Measurements from ENCODE around the gene CAPN1. TPM values are rescaled to one million over a fixed set of nuclear protein-coding genes. Genes with fewer than 3 reads are reported as not detected.

Gene CAPN1
- polyA plus RNA-seq, 1 donor from 2014 or later = 113 TPM

DNA sequence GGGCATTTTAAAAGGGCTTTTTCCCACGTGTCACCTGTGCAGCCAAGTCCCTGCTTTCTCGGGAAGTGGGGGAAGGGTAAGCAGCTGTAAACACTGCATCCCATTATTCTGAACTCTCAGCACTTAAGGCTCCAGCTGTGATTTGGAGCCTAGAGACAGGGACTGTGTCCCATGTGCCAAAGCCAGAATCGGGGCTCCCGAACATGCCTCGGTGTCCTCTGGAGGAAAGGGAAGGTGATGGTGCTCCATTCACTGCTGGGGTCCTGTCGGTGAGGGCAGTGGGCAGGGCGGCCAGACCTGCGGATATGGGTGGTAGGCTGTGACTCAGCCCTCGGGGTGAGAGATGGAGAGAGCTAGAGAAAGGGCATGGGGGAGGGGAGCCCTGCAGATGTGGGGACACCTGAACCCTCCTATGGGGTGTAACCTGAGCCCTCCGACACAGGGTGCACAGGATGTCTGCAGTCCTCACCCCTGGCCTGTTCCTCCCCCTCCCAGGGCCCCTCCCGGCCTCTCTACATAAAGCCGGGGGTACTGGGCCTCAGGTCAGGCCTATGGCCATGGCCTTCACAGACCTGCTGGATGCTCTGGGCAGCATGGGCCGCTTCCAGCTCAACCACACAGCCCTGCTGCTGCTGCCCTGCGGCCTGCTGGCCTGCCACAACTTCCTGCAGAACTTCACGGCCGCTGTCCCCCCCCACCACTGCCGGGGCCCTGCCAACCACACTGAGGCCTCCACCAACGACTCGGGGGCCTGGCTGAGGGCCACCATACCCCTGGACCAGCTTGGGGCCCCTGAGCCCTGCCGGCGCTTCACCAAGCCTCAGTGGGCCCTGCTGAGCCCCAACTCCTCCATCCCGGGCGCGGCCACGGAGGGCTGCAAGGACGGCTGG lies 31.8 kb downstream of the CAPN1 start:
- no peaks in the 10 kb centered on the region for H3K27me3 Mint-ChIP-seq
- H3K27ac Mint-ChIP-seq = no peak overlapping the region
- H3K4me1 Mint-ChIP-seq = peaks cover 3 to 9% (median 5%) of the 10 kb centered on the region in 3 donors
- peaks cover 2% of the 10 kb centered on the region for H3K36me3 Mint-ChIP-seq
- peak overlapping the region in 2 of 4 donors; percentile 45 to 90 for H3K4me3 Mint-ChIP-seq
- no peaks in the 10 kb centered on the region for H3K9me3 Mint-ChIP-seq

DNA sequence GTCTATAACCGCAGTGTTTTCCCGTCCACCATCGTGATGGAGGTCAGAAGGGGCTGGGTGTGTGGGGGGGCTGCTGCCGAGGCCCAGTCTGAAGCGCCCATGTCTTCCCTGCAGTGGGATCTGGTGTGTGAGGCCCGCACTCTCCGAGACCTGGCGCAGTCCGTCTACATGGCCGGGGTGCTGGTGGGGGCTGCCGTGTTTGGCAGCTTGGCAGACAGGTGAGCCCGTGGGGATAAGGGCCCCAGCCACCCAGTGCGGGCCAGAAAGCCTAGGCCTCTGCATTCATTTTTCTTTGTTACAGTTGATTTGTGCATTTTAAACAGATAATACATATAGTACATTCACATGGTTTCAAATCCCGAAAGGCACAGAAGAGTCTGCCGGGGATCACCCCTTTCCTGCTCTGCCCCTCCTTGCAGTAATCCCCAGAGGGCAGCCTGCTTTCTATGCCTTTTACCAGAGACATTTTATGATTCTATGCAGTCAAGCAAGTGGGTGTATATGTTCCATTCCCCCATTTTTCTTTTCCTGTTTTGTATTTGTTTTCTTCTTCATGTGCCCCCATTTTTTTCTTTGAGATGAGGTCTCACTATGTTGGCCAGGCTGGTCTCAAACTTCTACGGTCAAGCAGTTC lies 32.6 kb downstream of the CAPN1 start:
- Mint-ChIP-seq H3K9me3 (no peaks in the 10 kb centered on the region), H3K4me3 (peak overlapping the region in 2 of 4 donors; percentile 33 to 63), H3K4me1 (peaks cover 3 to 9% (median 5%) of the 10 kb centered on the region in 3 donors), H3K27ac (peak overlapping the region in 1 of 3 donors; percentile 6), H3K27me3 (no peaks in the 10 kb centered on the region), H3K36me3 (no peaks in the 10 kb centered on the region)

DNA sequence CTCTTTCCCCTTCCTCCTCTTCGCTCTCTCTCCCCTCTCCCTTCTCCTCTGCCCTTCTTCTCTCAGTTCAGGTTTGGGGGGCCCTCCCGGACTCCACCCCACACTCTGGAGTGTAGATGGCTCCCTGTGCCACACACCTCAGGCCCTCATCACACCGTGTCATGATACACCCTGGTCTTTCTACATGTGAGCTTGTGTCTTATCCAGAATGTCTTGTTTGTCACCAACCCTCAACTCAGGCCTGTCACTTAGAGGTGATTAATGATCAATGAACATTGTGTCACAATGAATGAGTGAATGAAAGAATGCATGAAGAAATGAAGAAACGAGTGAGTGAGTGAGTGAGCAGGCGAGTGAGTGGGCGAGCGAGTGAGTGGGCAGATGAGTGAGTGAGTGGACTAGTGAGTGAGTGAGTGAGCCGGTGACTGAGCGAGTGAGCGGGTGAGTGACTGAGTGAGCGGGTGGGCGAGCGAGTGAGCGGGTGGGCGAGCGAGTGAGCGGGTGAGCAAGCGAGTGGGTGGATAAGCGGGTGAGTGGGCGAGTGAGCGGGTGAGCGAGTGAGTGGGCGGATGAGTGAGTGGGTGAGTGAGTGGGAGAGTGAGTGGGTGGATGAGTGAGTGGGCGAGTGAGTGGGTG lies 33.8 kb downstream of the CAPN1 start:
- H3K27ac Mint-ChIP-seq = no peak overlapping the region
- peaks cover 3% of the 10 kb centered on the region for H3K36me3 Mint-ChIP-seq
- no peaks in the 10 kb centered on the region for H3K9me3 Mint-ChIP-seq
- peaks cover 3 to 9% (median 5%) of the 10 kb centered on the region in 3 donors for H3K4me1 Mint-ChIP-seq
- no peaks in the 10 kb centered on the region for H3K27me3 Mint-ChIP-seq
- H3K4me3 Mint-ChIP-seq = no peak overlapping the region

DNA sequence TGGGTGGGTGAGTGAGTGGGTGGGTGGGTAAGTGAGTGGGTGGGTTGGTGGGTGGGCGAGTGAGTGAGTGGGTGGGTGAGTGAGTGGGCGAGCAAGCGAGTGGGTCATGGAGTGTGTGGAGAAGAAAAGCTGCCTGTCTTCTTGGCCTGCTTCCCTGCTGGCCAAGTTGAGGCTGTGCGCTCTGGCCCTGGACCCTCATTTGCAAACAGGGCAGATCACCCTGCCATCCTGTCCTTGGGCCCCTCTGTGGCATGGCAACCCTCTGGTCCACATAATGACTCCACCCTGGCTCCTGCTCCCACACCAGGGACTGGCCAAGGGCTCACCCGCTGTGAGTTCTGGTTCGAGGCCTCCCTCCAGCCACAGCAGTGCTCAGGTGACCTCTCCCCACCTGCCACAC lies 35.1 kb downstream of the CAPN1 start:
- no peak overlapping the region for H3K27ac Mint-ChIP-seq
- peaks cover 3% of the 10 kb centered on the region for H3K36me3 Mint-ChIP-seq
- no peak overlapping the region for H3K4me3 Mint-ChIP-seq
- peaks cover 3 to 9% (median 5%) of the 10 kb centered on the region in 3 donors for H3K4me1 Mint-ChIP-seq
- no peaks in the 10 kb centered on the region for H3K9me3 Mint-ChIP-seq
- H3K27me3 Mint-ChIP-seq = no peaks in the 10 kb centered on the region

DNA sequence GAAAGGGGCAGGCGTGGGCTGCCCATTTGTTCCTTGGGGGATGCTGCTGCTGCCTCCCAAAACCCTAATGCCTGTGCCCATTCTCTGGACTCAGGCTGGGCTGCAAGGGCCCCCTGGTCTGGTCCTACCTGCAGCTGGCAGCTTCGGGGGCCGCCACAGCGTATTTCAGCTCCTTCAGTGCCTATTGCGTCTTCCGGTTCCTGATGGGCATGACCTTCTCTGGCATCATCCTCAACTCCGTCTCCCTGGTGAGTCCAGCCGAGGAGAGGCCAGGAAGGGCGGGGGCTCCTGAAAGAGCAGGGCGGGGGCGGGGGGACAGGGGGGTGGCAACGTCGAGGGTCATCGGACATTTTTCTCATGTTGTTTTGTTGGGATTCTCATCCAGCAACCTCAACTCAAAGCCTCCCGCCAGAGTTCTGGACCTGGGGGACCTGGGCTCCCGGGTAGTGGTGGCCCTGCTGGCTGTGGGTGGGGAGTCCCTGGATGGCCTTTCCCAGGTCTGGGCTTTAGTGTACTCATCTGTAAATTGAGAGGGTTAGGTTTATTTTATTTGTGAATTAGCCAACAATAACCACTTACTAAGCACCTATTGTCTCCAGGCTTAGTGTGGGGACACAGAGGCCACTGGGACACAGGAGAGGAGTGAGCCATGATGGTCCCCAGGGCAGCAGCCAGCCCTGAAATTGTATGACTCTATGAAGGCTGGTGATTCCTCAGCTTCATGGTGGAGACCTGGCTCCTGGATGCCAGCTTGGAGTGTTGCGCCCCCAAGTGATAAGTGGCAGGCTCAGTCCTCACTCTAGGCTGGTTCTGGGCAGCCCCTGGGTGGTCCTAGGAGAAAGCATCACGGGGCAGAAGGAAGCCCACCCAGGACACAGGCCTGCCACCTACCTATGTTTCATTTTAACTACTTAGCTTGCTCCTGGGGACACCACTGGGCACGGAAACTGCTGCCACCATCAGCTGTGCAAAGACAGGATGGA lies 36.0 kb downstream of the CAPN1 start:
- Mint-ChIP-seq H3K4me3 (no peak overlapping the region), H3K27ac (no peak overlapping the region), H3K27me3 (no peaks in the 10 kb centered on the region), H3K4me1 (peaks cover 3 to 9% (median 5%) of the 10 kb centered on the region in 3 donors), H3K9me3 (no peaks in the 10 kb centered on the region), H3K36me3 (peaks cover 3% of the 10 kb centered on the region)

DNA sequence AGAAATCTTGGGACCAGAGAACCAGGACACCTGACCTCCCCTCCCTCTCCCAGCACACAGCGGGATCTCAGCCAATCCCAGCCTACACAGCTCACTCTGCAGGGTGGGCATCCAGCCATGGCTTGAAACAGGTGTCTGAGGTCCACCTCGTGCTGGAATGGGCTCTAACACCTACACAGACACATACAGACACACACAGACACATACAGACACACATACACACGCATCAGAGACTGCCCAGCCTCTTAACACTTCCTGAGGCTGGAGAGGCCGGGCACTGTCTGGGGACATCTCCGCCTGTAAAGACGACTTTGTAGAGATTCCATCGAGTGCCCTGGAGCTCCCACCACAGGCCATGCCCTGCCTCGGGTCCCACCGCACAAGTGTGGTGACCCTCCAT lies 36.7 kb downstream of the CAPN1 start:
- H3K27me3 Mint-ChIP-seq = no peaks in the 10 kb centered on the region
- no peak overlapping the region for H3K4me3 Mint-ChIP-seq
- H3K9me3 Mint-ChIP-seq = no peaks in the 10 kb centered on the region
- H3K36me3 Mint-ChIP-seq = peaks cover 3% of the 10 kb centered on the region
- no peak overlapping the region for H3K27ac Mint-ChIP-seq
- H3K4me1 Mint-ChIP-seq = peaks cover 2 to 5% (median 4%) of the 10 kb centered on the region in 3 donors

DNA sequence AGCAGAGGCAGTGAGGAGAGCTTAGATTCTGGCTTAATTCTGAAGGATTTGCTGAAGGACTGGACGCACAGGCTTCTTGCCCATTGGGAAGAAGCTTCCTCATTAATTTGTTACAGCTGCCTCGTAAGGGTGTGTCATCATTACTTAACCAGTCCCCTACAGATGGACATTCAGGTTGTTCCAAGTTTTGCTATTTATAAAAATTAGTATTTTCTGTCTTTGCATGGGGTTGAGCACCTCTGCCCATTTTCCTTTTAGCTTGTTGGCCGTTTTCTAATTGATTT lies 38.1 kb downstream of the CAPN1 start:
- Mint-ChIP-seq H3K4me1 (peaks cover 0 to 4% (median 0%) of the 10 kb centered on the region in 3 donors), H3K27me3 (no peaks in the 10 kb centered on the region), H3K4me3 (no peak overlapping the region), H3K27ac (no peak overlapping the region), H3K36me3 (peaks cover 3% of the 10 kb centered on the region), H3K9me3 (no peaks in the 10 kb centered on the region)

DNA sequence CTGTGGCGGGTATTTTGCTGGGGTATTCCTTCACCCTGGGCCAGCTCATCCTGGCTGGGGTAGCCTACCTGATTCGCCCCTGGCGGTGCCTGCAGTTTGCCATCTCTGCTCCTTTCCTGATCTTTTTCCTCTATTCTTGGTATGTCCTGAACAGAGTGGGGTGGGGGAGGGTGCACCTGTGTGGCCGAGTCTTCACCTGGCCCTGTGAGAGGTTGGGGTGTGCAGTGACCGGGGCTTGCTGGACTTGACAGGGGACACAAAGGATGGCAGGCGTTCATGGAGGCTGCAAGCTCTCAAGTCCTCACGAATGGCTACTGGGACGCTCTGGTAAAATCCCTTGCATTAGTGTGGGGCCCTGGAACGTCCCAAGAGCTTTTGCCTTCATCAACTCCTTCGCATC lies 39.3 kb downstream of the CAPN1 start:
- H3K27me3 Mint-ChIP-seq = peaks cover 5% of the 10 kb centered on the region

DNA sequence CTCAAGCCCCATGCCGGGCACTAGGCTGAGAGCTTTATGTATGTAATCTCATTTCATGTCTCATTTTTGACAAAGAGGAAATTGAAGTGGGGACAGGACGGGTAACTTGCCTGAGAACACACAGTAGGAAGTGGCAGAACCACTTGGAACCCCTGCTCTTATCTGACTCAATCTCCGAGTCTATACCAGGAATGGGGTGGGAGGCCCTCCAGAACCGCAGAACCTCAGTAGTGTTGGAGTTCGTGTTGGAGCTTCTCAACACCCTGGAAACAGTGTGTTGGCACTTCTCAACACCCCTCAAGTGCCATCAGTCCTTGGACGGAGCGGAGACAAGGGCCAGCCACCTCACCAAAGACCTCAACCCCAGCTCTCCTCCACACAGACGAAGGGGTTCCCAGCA lies 41.3 kb downstream of the CAPN1 start:
- Mint-ChIP-seq H3K9me3 (no peaks in the 10 kb centered on the region), H3K4me3 (no peak overlapping the region)

More for the DNA sequence above, 39.3 kb downstream of the CAPN1 start:
- Mint-ChIP-seq H3K36me3 (peaks cover 3% of the 10 kb centered on the region), H3K4me3 (no peak overlapping the region), H3K4me1 (peaks cover 2 to 6% (median 6%) of the 10 kb centered on the region in 3 donors), H3K27ac (no peak overlapping the region), H3K9me3 (no peaks in the 10 kb centered on the region)

DNA sequence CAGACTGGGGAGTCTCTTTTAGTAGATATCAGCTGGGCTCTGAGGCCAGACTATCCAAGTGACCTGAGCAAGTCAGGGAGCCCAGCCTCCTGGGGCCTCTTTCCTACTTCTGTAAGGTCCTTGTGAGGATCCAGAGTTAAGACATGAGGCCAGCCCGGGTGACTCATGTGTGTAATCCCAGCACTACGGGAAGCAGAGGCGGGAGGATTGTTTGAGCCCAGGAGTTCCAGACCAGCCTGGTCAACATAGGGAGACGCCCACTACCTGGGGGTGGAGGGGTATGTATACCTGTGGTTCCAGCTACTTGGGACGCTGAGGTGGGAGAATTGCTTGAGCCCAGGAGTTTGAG lies 43.2 kb downstream of the CAPN1 start:
- Mint-ChIP-seq H3K27me3 (peaks cover 6% of the 10 kb centered on the region), H3K4me1 (peaks cover 6 to 7% (median 7%) of the 10 kb centered on the region in 3 donors), H3K9me3 (no peaks in the 10 kb centered on the region), H3K36me3 (no peaks in the 10 kb centered on the region), H3K4me3 (peak overlapping the region in 3 of 4 donors; percentile 83 to 91 (median 87)), H3K27ac (peak overlapping the region in 1 of 3 donors; percentile 39)

More for the DNA sequence above, 41.3 kb downstream of the CAPN1 start:
- H3K4me1 Mint-ChIP-seq = peaks cover 6 to 7% (median 7%) of the 10 kb centered on the region in 3 donors
- peaks cover 3% of the 10 kb centered on the region for H3K36me3 Mint-ChIP-seq
- peak overlapping the region in 1 of 3 donors; percentile 27 for H3K27ac Mint-ChIP-seq
- peaks cover 6% of the 10 kb centered on the region for H3K27me3 Mint-ChIP-seq

DNA sequence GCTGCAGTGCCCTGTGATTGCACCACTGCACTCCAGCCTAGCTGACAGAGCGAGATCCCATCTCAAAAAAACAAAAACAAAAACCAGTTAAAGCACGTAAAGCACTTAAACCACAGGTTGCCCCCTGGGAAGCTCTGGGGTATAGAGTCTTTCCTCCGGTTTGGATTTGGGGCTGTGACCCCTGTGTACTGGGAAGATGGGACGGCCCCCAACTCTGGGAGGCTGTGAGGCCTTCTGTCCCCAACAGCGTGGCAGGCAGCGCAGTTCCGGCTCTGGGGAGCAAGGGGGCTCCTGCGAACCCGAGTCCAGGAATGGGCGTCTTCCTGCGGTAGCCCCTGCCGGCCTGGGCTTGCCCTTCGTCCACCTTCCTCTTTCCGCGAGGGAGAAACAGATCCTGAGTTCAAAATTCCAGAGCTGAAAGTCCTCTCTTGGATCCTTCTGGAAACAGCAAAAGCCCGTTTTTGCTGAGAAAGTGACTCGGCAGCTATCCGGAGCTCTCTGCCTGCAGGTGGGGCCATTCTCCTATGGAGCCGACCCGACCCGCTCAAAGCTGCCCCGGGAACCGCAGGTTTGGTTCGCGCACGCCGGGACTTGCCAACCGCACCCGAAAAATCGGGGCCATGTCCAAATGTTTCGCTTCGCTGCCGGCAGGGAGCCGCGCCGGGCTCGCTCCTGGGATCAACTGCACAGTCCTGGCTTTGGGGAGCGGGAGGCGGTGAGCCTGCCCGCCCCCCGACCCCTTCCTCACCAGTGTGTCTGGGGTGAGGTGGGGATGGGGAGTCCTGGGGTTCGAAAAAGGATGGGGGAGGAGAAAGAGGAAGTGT lies 43.8 kb downstream of the CAPN1 start:
- H3K27me3 Mint-ChIP-seq = peaks cover 6% of the 10 kb centered on the region
- H3K36me3 Mint-ChIP-seq = no peaks in the 10 kb centered on the region
- H3K9me3 Mint-ChIP-seq = no peaks in the 10 kb centered on the region
- H3K27ac Mint-ChIP-seq = peak overlapping the region in 1 of 3 donors; percentile 39
- peak overlapping the region; percentile 83 to 91 (median 86) for H3K4me3 Mint-ChIP-seq
- peaks cover 6 to 7% (median 7%) of the 10 kb centered on the region in 3 donors for H3K4me1 Mint-ChIP-seq

DNA sequence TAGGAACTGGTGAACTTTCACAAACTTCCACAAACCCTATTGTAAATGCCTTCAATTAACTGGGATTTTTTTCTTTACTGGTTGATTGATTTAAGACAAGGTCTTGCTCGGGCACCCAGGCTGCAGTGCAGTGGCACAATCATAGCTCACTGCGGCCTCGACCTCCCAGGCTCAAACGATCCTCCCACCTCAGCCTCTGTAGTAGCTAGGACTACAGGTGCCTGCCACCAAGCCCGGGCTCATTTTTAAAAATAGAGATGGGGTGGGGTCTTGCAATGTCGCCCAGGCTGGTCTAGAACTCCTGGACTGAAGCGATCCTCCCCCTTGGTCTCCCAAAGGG lies 44.3 kb downstream of the CAPN1 start:
- no peak overlapping the region for H3K27ac Mint-ChIP-seq

DNA sequence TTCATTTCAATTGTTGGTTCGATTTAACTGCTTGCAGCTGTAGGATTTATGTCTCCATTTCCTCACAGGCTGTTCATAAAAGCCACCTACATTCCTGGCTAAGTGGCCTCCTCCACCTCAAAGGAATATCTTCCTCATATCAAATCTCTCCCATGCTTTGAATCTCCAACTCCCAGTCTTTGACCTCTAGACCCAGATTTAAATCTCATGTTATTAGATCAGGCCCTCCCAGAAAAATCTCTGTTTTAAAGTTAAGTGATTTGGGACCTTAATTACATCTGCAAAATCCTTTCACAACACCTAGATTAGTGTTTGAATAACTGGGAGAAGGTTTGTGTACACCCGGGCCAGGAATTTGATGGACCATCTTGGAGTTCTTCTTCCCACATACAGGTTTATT lies 46.2 kb downstream of the CAPN1 start:
- no peaks in the 10 kb centered on the region for H3K36me3 Mint-ChIP-seq
- H3K27me3 Mint-ChIP-seq = peaks cover 6% of the 10 kb centered on the region
- peaks cover 6 to 7% (median 7%) of the 10 kb centered on the region in 3 donors for H3K4me1 Mint-ChIP-seq
- H3K9me3 Mint-ChIP-seq = no peaks in the 10 kb centered on the region
- H3K4me3 Mint-ChIP-seq = no peak overlapping the region
- H3K27ac Mint-ChIP-seq = no peak overlapping the region

More for the DNA sequence above, 44.3 kb downstream of the CAPN1 start:
- Mint-ChIP-seq H3K9me3 (no peaks in the 10 kb centered on the region), H3K27me3 (peaks cover 6% of the 10 kb centered on the region), H3K36me3 (no peaks in the 10 kb centered on the region), H3K4me3 (peak overlapping the region; percentile 83 to 91 (median 86)), H3K4me1 (peaks cover 6 to 7% (median 7%) of the 10 kb centered on the region in 3 donors)
